ENCODE measurements around the gene SLC9A4.

DNA sequence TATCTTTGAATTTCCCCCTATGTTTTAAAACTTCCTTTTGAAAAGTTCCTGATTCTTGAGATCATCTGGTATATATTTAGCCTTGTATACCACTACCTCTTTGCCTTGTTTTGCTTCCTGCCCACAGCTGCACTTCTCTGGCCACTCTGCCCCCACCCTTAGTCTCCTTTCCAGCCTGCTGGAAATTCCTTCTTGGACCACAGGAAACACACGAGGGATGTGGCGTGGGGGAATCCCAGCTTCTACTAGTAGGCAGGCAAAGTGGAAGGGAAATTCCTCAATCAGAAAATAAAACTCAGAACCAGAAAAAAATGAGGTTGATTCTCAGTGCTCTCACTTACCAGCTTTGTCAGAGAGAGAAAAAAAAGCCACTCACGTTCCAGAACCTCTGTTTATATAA, 36.7 kb upstream of the SLC9A4 start:
- no peak for TF ChIP-seq CTCF (IDR thresholded peaks at IDR 0.05)
- no peak for TF ChIP-seq POLR2A (IDR thresholded peaks at IDR 0.05)

All from uterus (tissue), 2 donors.